GM13977 (cell line): ENCODE results near the gene NPFFR1.

Source experiments
- DNase-seq: peaks from one replicate; pipeline ENCODE4 v3.0.0; 2012; ENCODE audit warnings: low spot score
- CTCF ChIP-seq: IDR thresholded peaks from 2 replicates; pipeline ENCODE4 v1.5.1; 2012; ENCODE audit warnings: mild to moderate bottlenecking, control low read depth; ENCODE audit not compliant: insufficient read depth; ENCODE audit errors: extremely low read depth, missing control alignments
- in situ Hi-C: fragments of 300-500 bp; cut with MboI; formaldehyde crosslinking; loops from one replicate; pipeline ENCODE4 v1.12.0; 2022; ENCODE audit warnings: low sequenced_read_pairs, low pct_unique_long_range_greater_than_20kb, mixed read lengths, inconsistent platforms; ENCODE audit not compliant: unreplicated experiment

Gene NPFFR1

GRCh38 chr10:70328018-70328417 is 44.2 kb upstream of the NPFFR1 start:
- in situ Hi-C loops = no loop called here
- no peak for TF ChIP-seq CTCF
- no peak for DNase-seq

GRCh38 chr10:70324951-70325781 is 41.4 kb upstream of the NPFFR1 start:
- in situ Hi-C loops = no loop called here
- no peak for TF ChIP-seq CTCF
- no peak for DNase-seq

- DNase-seq = peak; percentile 67
- in situ Hi-C loops = no loop called here
- TF ChIP-seq CTCF = no peak
Measured at GRCh38 chr10:70324339-70324861, 40.6 kb upstream of the NPFFR1 start.

- DNase-seq = no peak
- peak; percentile 12 for TF ChIP-seq CTCF
- in situ Hi-C loops = no loop called here
Measured at GRCh38 chr10:70323697-70324338, 40.0 kb upstream of the NPFFR1 start.

- TF ChIP-seq CTCF = no peak
- no peak for DNase-seq
- in situ Hi-C loops = no loop called here
Measured at GRCh38 chr10:70323138-70323696, 39.4 kb upstream of the NPFFR1 start.
